ENCODE results near the gene NTNG2.

Gene NTNG2

GRCh38 chr9:132184124-132184523 lies 22.3 kb downstream of the NTNG2 start:
- Histone ChIP-seq H3K27ac (ENCODE audit: insufficient read depth, low read depth, low read length, poor library complexity, severe bottlenecking) (no peak overlapping the region), H3K27me3 (ENCODE audit: control insufficient read depth, insufficient read depth, low read length, poor library complexity, severe bottlenecking) (peaks cover 14% of the 10 kb centered on the region), H3K9me3 (ENCODE audit: control insufficient read depth, low read length) (no peaks in the 10 kb centered on the region), H3K36me3 (ENCODE audit: control insufficient read depth, insufficient read depth, low read length) (no peaks in the 10 kb centered on the region), H3K4me3 (ENCODE audit: insufficient read depth, low read depth, low read length) (no peak overlapping the region), H3K4me1 (ENCODE audit: control insufficient read depth, insufficient read depth, low read length) (peaks cover 47% of the 10 kb centered on the region)
- 63 to 72% methylated on average over 11 of the region's 11 CpGs for WGBS, 2 experiments

- Histone ChIP-seq H3K27me3 (ENCODE audit: control insufficient read depth, insufficient read depth, low read length, poor library complexity, severe bottlenecking) (peaks cover 14% of the 10 kb centered on the region), H3K4me1 (ENCODE audit: control insufficient read depth, insufficient read depth, low read length) (peaks cover 47% of the 10 kb centered on the region), H3K9me3 (ENCODE audit: control insufficient read depth, low read length) (no peaks in the 10 kb centered on the region), H3K4me3 (ENCODE audit: insufficient read depth, low read depth, low read length) (no peak overlapping the region), H3K27ac (ENCODE audit: insufficient read depth, low read depth, low read length, poor library complexity, severe bottlenecking) (peak overlapping the region; percentile 38), H3K36me3 (ENCODE audit: control insufficient read depth, insufficient read depth, low read length) (no peaks in the 10 kb centered on the region)
- 14% methylated on average over 19 of the region's 20 CpGs for WGBS, 2 experiments
These were observed 23.5 kb downstream of the NTNG2 start for GRCh38 chr9:132185073-132186009.

GRCh38 chr9:132187121-132187620 lies 25.3 kb downstream of the NTNG2 start:
- peaks cover 14% of the 10 kb centered on the region for H3K27me3 ChIP-seq (ENCODE audit: control insufficient read depth, insufficient read depth, low read length, poor library complexity, severe bottlenecking)
- H3K36me3 ChIP-seq (ENCODE audit: control insufficient read depth, insufficient read depth, low read length): no peaks in the 10 kb centered on the region
- H3K27ac ChIP-seq (ENCODE audit: insufficient read depth, low read depth, low read length, poor library complexity, severe bottlenecking): no peak overlapping the region
- no peak overlapping the region for H3K4me3 ChIP-seq (ENCODE audit: insufficient read depth, low read depth, low read length)
- WGBS, 2 experiments: 20 to 21% methylated on average over 14 of the region's 14 CpGs
- no peaks in the 10 kb centered on the region for H3K9me3 ChIP-seq (ENCODE audit: control insufficient read depth, low read length)
- H3K4me1 ChIP-seq (ENCODE audit: control insufficient read depth, insufficient read depth, low read length): peaks cover 40% of the 10 kb centered on the region

- no peaks in the 10 kb centered on the region for H3K9me3 ChIP-seq (ENCODE audit: control insufficient read depth, low read length)
- H3K27me3 ChIP-seq (ENCODE audit: control insufficient read depth, insufficient read depth, low read length, poor library complexity, severe bottlenecking): peaks cover 14% of the 10 kb centered on the region
- WGBS, 2 experiments: 93 to 94% methylated on average over 10 of the region's 10 CpGs
- H3K36me3 ChIP-seq (ENCODE audit: control insufficient read depth, insufficient read depth, low read length): no peaks in the 10 kb centered on the region
- peaks cover 21% of the 10 kb centered on the region for H3K4me1 ChIP-seq (ENCODE audit: control insufficient read depth, insufficient read depth, low read length)
- no peak overlapping the region for H3K27ac ChIP-seq (ENCODE audit: insufficient read depth, low read depth, low read length, poor library complexity, severe bottlenecking)
- H3K4me3 ChIP-seq (ENCODE audit: insufficient read depth, low read depth, low read length): no peak overlapping the region
These were observed 29.1 kb downstream of the NTNG2 start for GRCh38 chr9:132190966-132191365.

- Histone ChIP-seq H3K4me3 (ENCODE audit: insufficient read depth, low read depth, low read length) (no peak overlapping the region), H3K27ac (ENCODE audit: insufficient read depth, low read depth, low read length, poor library complexity, severe bottlenecking) (no peak overlapping the region), H3K36me3 (ENCODE audit: control insufficient read depth, insufficient read depth, low read length) (no peaks in the 10 kb centered on the region), H3K27me3 (ENCODE audit: control insufficient read depth, insufficient read depth, low read length, poor library complexity, severe bottlenecking) (peaks cover 6% of the 10 kb centered on the region), H3K4me1 (ENCODE audit: control insufficient read depth, insufficient read depth, low read length) (peaks cover 9% of the 10 kb centered on the region), H3K9me3 (ENCODE audit: control insufficient read depth, low read length) (no peaks in the 10 kb centered on the region)
- WGBS, 2 experiments: 81 to 83% methylated on average over 11 of the region's 11 CpGs
These were observed 30.9 kb downstream of the NTNG2 start for GRCh38 chr9:132192728-132193127.

GRCh38 chr9:132193227-132194124 lies 31.6 kb downstream of the NTNG2 start:
- WGBS, 2 experiments: 93 to 94% methylated on average over 12 of the region's 12 CpGs
- H3K27me3 ChIP-seq (ENCODE audit: control insufficient read depth, insufficient read depth, low read length, poor library complexity, severe bottlenecking): no peaks in the 10 kb centered on the region
- peaks cover 7% of the 10 kb centered on the region for H3K4me1 ChIP-seq (ENCODE audit: control insufficient read depth, insufficient read depth, low read length)
- no peak overlapping the region for H3K4me3 ChIP-seq (ENCODE audit: insufficient read depth, low read depth, low read length)
- H3K36me3 ChIP-seq (ENCODE audit: control insufficient read depth, insufficient read depth, low read length): no peaks in the 10 kb centered on the region
- H3K27ac ChIP-seq (ENCODE audit: insufficient read depth, low read depth, low read length, poor library complexity, severe bottlenecking): no peak overlapping the region
- no peaks in the 10 kb centered on the region for H3K9me3 ChIP-seq (ENCODE audit: control insufficient read depth, low read length)

- Histone ChIP-seq H3K4me1 (ENCODE audit: control insufficient read depth, insufficient read depth, low read length) (peaks cover 7% of the 10 kb centered on the region), H3K4me3 (ENCODE audit: insufficient read depth, low read depth, low read length) (no peak overlapping the region), H3K9me3 (ENCODE audit: control insufficient read depth, low read length) (no peaks in the 10 kb centered on the region), H3K27ac (ENCODE audit: insufficient read depth, low read depth, low read length, poor library complexity, severe bottlenecking) (no peak overlapping the region), H3K36me3 (ENCODE audit: control insufficient read depth, insufficient read depth, low read length) (no peaks in the 10 kb centered on the region), H3K27me3 (ENCODE audit: control insufficient read depth, insufficient read depth, low read length, poor library complexity, severe bottlenecking) (no peaks in the 10 kb centered on the region)
- 91 to 93% methylated on average over 8 of the region's 8 CpGs for whole genome bisulfite sequencing, 2 experiments
These were observed 32.6 kb downstream of the NTNG2 start for GRCh38 chr9:132194508-132194907.

- Histone ChIP-seq H3K27ac (ENCODE audit: insufficient read depth, low read depth, low read length, poor library complexity, severe bottlenecking) (no peak overlapping the region), H3K4me3 (ENCODE audit: insufficient read depth, low read depth, low read length) (no peak overlapping the region), H3K27me3 (ENCODE audit: control insufficient read depth, insufficient read depth, low read length, poor library complexity, severe bottlenecking) (no peaks in the 10 kb centered on the region), H3K36me3 (ENCODE audit: control insufficient read depth, insufficient read depth, low read length) (no peaks in the 10 kb centered on the region), H3K9me3 (ENCODE audit: control insufficient read depth, low read length) (no peaks in the 10 kb centered on the region), H3K4me1 (ENCODE audit: control insufficient read depth, insufficient read depth, low read length) (peaks cover 16% of the 10 kb centered on the region)
- 89 to 91% methylated on average over 6 of the region's 6 CpGs for WGBS, 2 experiments
These were observed 35.5 kb downstream of the NTNG2 start for GRCh38 chr9:132197315-132197714.

GRCh38 chr9:132197856-132198550 lies 36.1 kb downstream of the NTNG2 start:
- H3K9me3 ChIP-seq (ENCODE audit: control insufficient read depth, low read length): no peaks in the 10 kb centered on the region
- 94 to 95% methylated on average over 58 of the region's 58 CpGs for WGBS, 2 experiments
- H3K27ac ChIP-seq (ENCODE audit: insufficient read depth, low read depth, low read length, poor library complexity, severe bottlenecking): no peak overlapping the region
- no peaks in the 10 kb centered on the region for H3K27me3 ChIP-seq (ENCODE audit: control insufficient read depth, insufficient read depth, low read length, poor library complexity, severe bottlenecking)
- peaks cover 12% of the 10 kb centered on the region for H3K4me1 ChIP-seq (ENCODE audit: control insufficient read depth, insufficient read depth, low read length)
- no peaks in the 10 kb centered on the region for H3K36me3 ChIP-seq (ENCODE audit: control insufficient read depth, insufficient read depth, low read length)
- H3K4me3 ChIP-seq (ENCODE audit: insufficient read depth, low read depth, low read length): no peak overlapping the region
